D721Med (cell line): ENCODE measurements around the gene RYR3.

Experiments
- DNase-seq: peaks from one replicate; pipeline ENCODE4 v3.0.0; 2011; ENCODE audit warnings: low spot score; ENCODE audit not compliant: insufficient read length
- FAIRE-seq: peaks from 2 replicates; lab custom pipeline; 2011; peaks lifted over from hg19 to GRCh38; lab: Jason Lieb, UNC
- TF ChIP-seq, protein P1 (sequence below): IDR thresholded peaks from 2 replicates; pipeline ENCODE4 v1.5.1; 2012; ENCODE audit warnings: mild to moderate bottlenecking, control low read depth; ENCODE audit not compliant: insufficient read depth; ENCODE audit errors: missing control alignments

Gene RYR3

GRCh38 chr15:33860754-33861153 is 550.0 kb downstream of the RYR3 start:
- FAIRE-seq (no peak), DNase-seq (no peak)
- TF ChIP-seq, protein P1, sequence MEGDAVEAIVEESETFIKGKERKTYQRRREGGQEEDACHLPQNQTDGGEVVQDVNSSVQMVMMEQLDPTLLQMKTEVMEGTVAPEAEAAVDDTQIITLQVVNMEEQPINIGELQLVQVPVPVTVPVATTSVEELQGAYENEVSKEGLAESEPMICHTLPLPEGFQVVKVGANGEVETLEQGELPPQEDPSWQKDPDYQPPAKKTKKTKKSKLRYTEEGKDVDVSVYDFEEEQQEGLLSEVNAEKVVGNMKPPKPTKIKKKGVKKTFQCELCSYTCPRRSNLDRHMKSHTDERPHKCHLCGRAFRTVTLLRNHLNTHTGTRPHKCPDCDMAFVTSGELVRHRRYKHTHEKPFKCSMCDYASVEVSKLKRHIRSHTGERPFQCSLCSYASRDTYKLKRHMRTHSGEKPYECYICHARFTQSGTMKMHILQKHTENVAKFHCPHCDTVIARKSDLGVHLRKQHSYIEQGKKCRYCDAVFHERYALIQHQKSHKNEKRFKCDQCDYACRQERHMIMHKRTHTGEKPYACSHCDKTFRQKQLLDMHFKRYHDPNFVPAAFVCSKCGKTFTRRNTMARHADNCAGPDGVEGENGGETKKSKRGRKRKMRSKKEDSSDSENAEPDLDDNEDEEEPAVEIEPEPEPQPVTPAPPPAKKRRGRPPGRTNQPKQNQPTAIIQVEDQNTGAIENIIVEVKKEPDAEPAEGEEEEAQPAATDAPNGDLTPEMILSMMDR, result no peak

- TF ChIP-seq, protein P1, result no peak
- no peak for FAIRE-seq
- no peak for DNase-seq
Observed at GRCh38 chr15:33864360-33865075, 553.8 kb downstream of the RYR3 start.

GRCh38 chr15:33865416-33865815 is 554.6 kb downstream of the RYR3 start:
- DNase-seq (no peak), FAIRE-seq (no peak)
- TF ChIP-seq, protein P1, result no peak

DNA sequence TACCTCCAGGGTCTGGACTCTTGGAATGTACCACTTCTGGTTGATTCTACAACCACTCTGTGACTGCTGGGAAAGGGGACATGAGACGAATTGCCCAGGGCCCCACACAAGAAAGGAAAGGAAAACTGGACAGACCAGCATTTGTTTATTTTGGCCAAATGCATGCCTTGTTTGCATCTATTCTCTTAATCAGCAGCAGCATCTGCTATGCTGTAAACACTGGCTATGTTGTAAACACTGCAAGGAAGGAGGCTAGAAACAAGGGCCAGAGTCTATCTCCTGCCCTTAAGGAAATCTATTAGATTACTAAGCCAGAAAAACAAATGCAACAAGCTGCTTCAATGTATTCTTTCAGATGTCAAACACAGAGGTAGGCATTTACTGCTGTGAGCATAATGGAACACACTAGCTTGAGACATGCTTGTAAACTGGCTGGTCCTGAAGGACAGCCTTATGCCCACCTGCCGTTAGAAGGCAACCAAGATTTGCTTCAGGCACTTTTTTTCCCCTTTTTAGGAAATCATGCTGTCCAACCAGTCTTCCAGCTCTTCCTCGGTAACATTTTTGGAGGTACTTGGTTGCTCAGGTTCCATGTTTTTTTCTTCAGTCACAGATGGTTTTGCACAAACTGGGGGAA is 555.5 kb downstream of the RYR3 start:
- DNase-seq, result no peak
- TF ChIP-seq, protein P1, result no peak
- no peak for FAIRE-seq

GRCh38 chr15:33871980-33872379 is 561.2 kb downstream of the RYR3 start:
- TF ChIP-seq, protein P1, result no peak
- DNase-seq, result no peak
- FAIRE-seq, result no peak

GRCh38 chr15:33872416-33873106 is 561.8 kb downstream of the RYR3 start:
- DNase-seq, result no peak
- no peak for FAIRE-seq
- TF ChIP-seq, protein P1, result no peak

DNA sequence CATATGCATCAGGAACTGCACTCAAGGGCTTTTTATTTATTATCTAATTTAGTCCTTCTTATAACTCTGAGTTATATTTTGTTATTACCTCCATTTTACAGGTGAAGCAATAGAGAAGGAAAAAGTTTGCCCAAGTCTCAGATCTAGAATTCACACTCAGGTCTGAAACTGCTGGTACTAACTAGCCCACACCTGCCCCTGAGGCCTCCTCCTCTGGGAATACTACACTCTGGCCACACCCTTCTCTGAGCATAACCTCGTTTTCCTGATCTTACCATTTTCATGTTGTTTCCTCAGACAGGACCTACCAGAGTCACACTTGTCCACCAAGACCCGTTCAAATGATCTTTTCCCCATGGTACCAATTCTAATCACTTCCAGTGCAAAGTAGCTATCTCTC is 563.4 kb downstream of the RYR3 start:
- DNase-seq (no peak), FAIRE-seq (no peak)
- TF ChIP-seq, protein P1, result no peak
